ENCODE measurements around the gene ATL2.

DNA sequence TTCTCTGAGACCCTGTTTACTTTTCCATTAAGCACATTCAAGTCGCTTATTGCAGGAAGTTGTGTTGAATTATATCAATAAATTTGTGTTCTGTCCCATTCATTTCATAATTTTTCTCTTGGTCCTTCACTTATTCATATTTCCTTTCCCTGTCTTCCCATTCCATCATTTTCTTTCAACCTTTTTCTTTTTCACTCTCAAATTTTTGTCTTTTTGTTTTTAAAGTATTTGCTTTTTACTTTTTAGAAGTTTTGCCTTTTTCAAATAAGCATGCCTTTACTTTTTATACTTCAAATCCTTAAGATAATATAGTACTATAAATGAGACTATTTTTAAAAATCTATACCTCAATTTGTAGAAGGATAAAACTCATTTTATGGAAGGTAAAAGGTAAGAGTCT is 120.5 kb downstream of the ATL2 start:
- TF ChIP-seq, protein P1, sequence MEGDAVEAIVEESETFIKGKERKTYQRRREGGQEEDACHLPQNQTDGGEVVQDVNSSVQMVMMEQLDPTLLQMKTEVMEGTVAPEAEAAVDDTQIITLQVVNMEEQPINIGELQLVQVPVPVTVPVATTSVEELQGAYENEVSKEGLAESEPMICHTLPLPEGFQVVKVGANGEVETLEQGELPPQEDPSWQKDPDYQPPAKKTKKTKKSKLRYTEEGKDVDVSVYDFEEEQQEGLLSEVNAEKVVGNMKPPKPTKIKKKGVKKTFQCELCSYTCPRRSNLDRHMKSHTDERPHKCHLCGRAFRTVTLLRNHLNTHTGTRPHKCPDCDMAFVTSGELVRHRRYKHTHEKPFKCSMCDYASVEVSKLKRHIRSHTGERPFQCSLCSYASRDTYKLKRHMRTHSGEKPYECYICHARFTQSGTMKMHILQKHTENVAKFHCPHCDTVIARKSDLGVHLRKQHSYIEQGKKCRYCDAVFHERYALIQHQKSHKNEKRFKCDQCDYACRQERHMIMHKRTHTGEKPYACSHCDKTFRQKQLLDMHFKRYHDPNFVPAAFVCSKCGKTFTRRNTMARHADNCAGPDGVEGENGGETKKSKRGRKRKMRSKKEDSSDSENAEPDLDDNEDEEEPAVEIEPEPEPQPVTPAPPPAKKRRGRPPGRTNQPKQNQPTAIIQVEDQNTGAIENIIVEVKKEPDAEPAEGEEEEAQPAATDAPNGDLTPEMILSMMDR (IDR thresholded peaks at IDR 0.05; ENCODE audit: control extremely low read depth in 1 of 3, insufficient read depth in 1 of 3, low read depth in 1 of 3, low read length in 3 of 3), result no peak
- no peak for TF ChIP-seq CHD1 (IDR thresholded peaks at IDR 0.05; ENCODE audit: low read depth, low read length)
- TF ChIP-seq, protein P2, sequence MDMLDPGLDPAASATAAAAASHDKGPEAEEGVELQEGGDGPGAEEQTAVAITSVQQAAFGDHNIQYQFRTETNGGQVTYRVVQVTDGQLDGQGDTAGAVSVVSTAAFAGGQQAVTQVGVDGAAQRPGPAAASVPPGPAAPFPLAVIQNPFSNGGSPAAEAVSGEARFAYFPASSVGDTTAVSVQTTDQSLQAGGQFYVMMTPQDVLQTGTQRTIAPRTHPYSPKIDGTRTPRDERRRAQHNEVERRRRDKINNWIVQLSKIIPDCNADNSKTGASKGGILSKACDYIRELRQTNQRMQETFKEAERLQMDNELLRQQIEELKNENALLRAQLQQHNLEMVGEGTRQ (IDR thresholded peaks at IDR 0.05; ENCODE audit: low read length), result no peak
- no peak for TF ChIP-seq RAD21 (IDR thresholded peaks at IDR 0.05 in 1 of 2, conservative IDR thresholded peaks at IDR 0.05 in 1 of 2; ENCODE audit: low read depth in 2 of 2, low read length in 2 of 2)

Data from H1 (cell line).